H9 (cell line): Measurements from ENCODE around the gene OXCT1. TPM values are rescaled to one million over a fixed set of nuclear protein-coding genes. Genes with fewer than 3 reads are reported as not detected.

Source experiments
- DNase-seq: peaks from one replicate; pipeline ENCODE4 v3.0.0-alpha.2; 2017
- H2AFZ ChIP-seq: one replicate; pipeline ENCODE4 v1.6.1; 2013; ENCODE audit warnings: mild to moderate bottlenecking, low read length, control low read depth, moderate library complexity
- H2AK5ac ChIP-seq: 2 replicates; pipeline ENCODE4 v1.6.1; 2013; ENCODE audit warnings: low read length, control low read depth, mixed read lengths; ENCODE audit not compliant: insufficient read length
- H2BK120ac ChIP-seq: one replicate; pipeline ENCODE4 v1.6.1; 2013; ENCODE audit warnings: low read depth, mild to moderate bottlenecking, low read length, control low read depth, inconsistent platforms; ENCODE audit not compliant: poor library complexity, severe bottlenecking
- H2BK12ac ChIP-seq: 2 replicates; pipeline ENCODE4 v1.6.1; 2013; ENCODE audit warnings: low read length, control low read depth, mixed read lengths, low read depth; ENCODE audit not compliant: insufficient read length
- H2BK15ac ChIP-seq: 2 replicates; pipeline ENCODE4 v1.6.1; 2013; ENCODE audit warnings: low read depth, low read length, control low read depth
- H2BK20ac ChIP-seq: one replicate; pipeline ENCODE4 v1.6.1; 2013; ENCODE audit warnings: low read depth, mild to moderate bottlenecking, low read length, control low read depth, inconsistent platforms; ENCODE audit not compliant: poor library complexity, severe bottlenecking
- H2BK5ac ChIP-seq: 2 replicates; pipeline ENCODE4 v1.6.1; 2013; ENCODE audit warnings: low read length, control low read depth, mixed read lengths; ENCODE audit not compliant: insufficient read length
- H3K14ac ChIP-seq: 2 replicates; pipeline ENCODE4 v1.6.1; 2013; ENCODE audit warnings: low read length, control low read depth; ENCODE audit not compliant: insufficient read depth
- H3K18ac ChIP-seq: 2 replicates; pipeline ENCODE4 v1.6.1; 2013; ENCODE audit warnings: low read depth, mild to moderate bottlenecking, mixed read lengths, low read length, control low read depth; ENCODE audit not compliant: insufficient read length
- H3K23ac ChIP-seq: 2 replicates; pipeline ENCODE4 v1.6.1; 2013; ENCODE audit warnings: low read length, control low read depth, mixed read lengths, low read depth; ENCODE audit not compliant: insufficient read length
- H3K23me2 ChIP-seq: 2 replicates; pipeline ENCODE4 v1.6.1; 2013; ENCODE audit warnings: low read depth, mild to moderate bottlenecking, mixed read lengths, low read length, control low read depth; ENCODE audit not compliant: insufficient read length, poor library complexity, severe bottlenecking
- H3K27ac ChIP-seq: 2 replicates; pipeline ENCODE4 v1.5.1; 2013; ENCODE audit warnings: low read length, control low read depth, mixed read lengths, low read depth; ENCODE audit not compliant: insufficient read length
- H3K27me3 ChIP-seq: 2 replicates; pipeline ENCODE4 v1.6.1; 2013; ENCODE audit warnings: low read length, control low read depth, inconsistent platforms; ENCODE audit not compliant: insufficient read depth
- H3K4ac ChIP-seq: 2 replicates; pipeline ENCODE4 v1.6.1; 2013; ENCODE audit warnings: low read depth, mild to moderate bottlenecking, control low read depth, inconsistent platforms, low read length, moderate library complexity
- H3K4me1 ChIP-seq: 2 replicates; pipeline ENCODE4 v1.6.1; 2013; ENCODE audit warnings: low read length, control low read depth, inconsistent platforms; ENCODE audit not compliant: insufficient read depth
- H3K4me2 ChIP-seq: 2 replicates; pipeline ENCODE4 v1.6.1; 2013; ENCODE audit warnings: low read length, control low read depth, mixed read lengths; ENCODE audit not compliant: insufficient read length, insufficient read depth
- H3K56ac ChIP-seq: 2 replicates; pipeline ENCODE4 v1.6.1; 2013; ENCODE audit warnings: low read depth, mild to moderate bottlenecking, mixed read lengths, low read length, control low read depth; ENCODE audit not compliant: insufficient read length
- H3K79me1 ChIP-seq: 2 replicates; pipeline ENCODE4 v1.6.1; 2013; ENCODE audit warnings: low read depth, mild to moderate bottlenecking, moderate library complexity, low read length, control low read depth, inconsistent platforms; ENCODE audit not compliant: insufficient read depth, poor library complexity, severe bottlenecking
- H3K79me2 ChIP-seq: 2 replicates; pipeline ENCODE4 v1.6.1; 2013; ENCODE audit warnings: low read length, control low read depth, inconsistent platforms; ENCODE audit not compliant: insufficient read depth
- H3K9ac ChIP-seq: 2 replicates; pipeline ENCODE4 v1.6.1; 2013; ENCODE audit warnings: low read length, control low read depth, mixed read lengths; ENCODE audit not compliant: insufficient read length; ENCODE audit errors: extremely low read depth
- H3K9me3 ChIP-seq: one replicate; pipeline ENCODE4 v1.6.1; 2013; ENCODE audit warnings: low read depth, low read length, inconsistent platforms; ENCODE audit not compliant: control insufficient read depth
- H3T11ph ChIP-seq: one replicate; pipeline ENCODE4 v1.6.1; 2013; ENCODE audit warnings: mild to moderate bottlenecking, low read length, control low read depth, inconsistent platforms
- H4K20me1 ChIP-seq: one replicate; pipeline ENCODE4 v1.6.1; 2013; ENCODE audit not compliant: control insufficient read depth, insufficient read length, insufficient read depth
- H4K5ac ChIP-seq: 2 replicates; pipeline ENCODE4 v1.6.1; 2013; ENCODE audit warnings: low read depth, mild to moderate bottlenecking, mixed read lengths, low read length, control low read depth; ENCODE audit not compliant: insufficient read length
- H4K8ac ChIP-seq: replicated peaks from 2 replicates; pipeline ENCODE4 v1.6.1; 2013; ENCODE audit warnings: low read length, control low read depth, mixed read lengths, low read depth; ENCODE audit not compliant: insufficient read length
- H4K91ac ChIP-seq: 2 replicates; pipeline ENCODE4 v1.6.1; 2013; ENCODE audit warnings: low read depth, mild to moderate bottlenecking, moderate library complexity, mixed read lengths, low read length, control low read depth; ENCODE audit not compliant: insufficient read length
- H3K27ac Mint-ChIP-seq, 3 experiments: 2 replicates in 2 of 3; 3 replicates in 1 of 3; pipeline ENCODE4 v1.8.0; 2020 to 2021; ENCODE audit warnings: mixed read lengths in 3 of 3, mild to moderate bottlenecking in 1 of 3, moderate library complexity in 1 of 3
- H3K27me3 Mint-ChIP-seq: 2 replicates; pipeline ENCODE4 v1.8.0; 2021; ENCODE audit warnings: low read depth, mild to moderate bottlenecking, moderate library complexity, mixed read lengths
- H3K36me3 Mint-ChIP-seq, 3 experiments: 2 replicates in 2 of 3; 3 replicates in 1 of 3; pipeline ENCODE4 v1.8.0; 2020 to 2021; ENCODE audit warnings: low read depth in 3 of 3, mixed read lengths in 3 of 3; ENCODE audit not compliant: insufficient read depth in 1 of 3
- H3K4me1 Mint-ChIP-seq, 2 experiments: 2 replicates each; pipeline ENCODE4 v1.8.0; 2020; ENCODE audit warnings: mixed read lengths in 2 of 2
- H3K4me3 Mint-ChIP-seq, 2 experiments: 2 replicates in 1 of 2; 3 replicates in 1 of 2; pipeline ENCODE4 v1.8.0; 2020 to 2021; ENCODE audit warnings: mild to moderate bottlenecking in 2 of 2, mixed read lengths in 2 of 2, moderate library complexity in 1 of 2
- H3K9me3 Mint-ChIP-seq, 2 experiments: 2 replicates in 1 of 2; 3 replicates in 1 of 2; pipeline ENCODE4 v1.8.0; 2020; ENCODE audit warnings: mild to moderate bottlenecking in 2 of 2, mixed read lengths in 2 of 2, moderate library complexity in 1 of 2
- CTCF ChIP-seq: fragments of 200-600 bp; sonication (generic); conservative IDR thresholded peaks from 3 replicates; pipeline ENCODE4 v1.8.0; 2021; ENCODE audit warnings: antibody characterized with exemption, mild to moderate bottlenecking
- WGBS: extraction: QIAGEN DNeasy Blood & Tissue Kit; methylation state at CpG from one replicate; pipeline ENCODE4 v1.1.7; 2013; ENCODE audit warnings: missing lambda C conversion rate, low lambda C conversion rate, mixed read lengths; ENCODE audit not compliant: insufficient read length; ENCODE audit errors: extremely low coverage; 5-methylcytosine and 5-hydroxymethylcytosine counted together
- total RNA-seq: library from RNA; stranded (reverse); gene quantifications from 2 replicates; pipeline ENCODE4 v1.2.1, GENCODE V29; 2021

Gene OXCT1
- total RNA-seq, 1 experiment from 2014 or later: 25.6 TPM

- Histone ChIP-seq H3K4me1 (no peaks in the 10 kb centered on the region), H3K56ac (no peak overlapping the region), H3K14ac (no peak overlapping the region), H4K5ac (no peak overlapping the region), H3K27ac (no peak overlapping the region), H2BK5ac (no peak overlapping the region), H3K23ac (no peak overlapping the region), H3K27me3 (no peaks in the 10 kb centered on the region), H3K79me2 (no peaks in the 10 kb centered on the region), H3K9me3 (no peaks in the 10 kb centered on the region), H4K91ac (no peak overlapping the region), H4K8ac (no peak overlapping the region), H2AK5ac (no peak overlapping the region), H4K20me1 (no peaks in the 10 kb centered on the region), H2AFZ (no peak overlapping the region), H2BK20ac (no peak overlapping the region), H3K4ac (no peak overlapping the region), H2BK120ac (no peak overlapping the region), H3K9ac (no peak overlapping the region), H2BK15ac (no peak overlapping the region), H3T11ph (no peak overlapping the region), H2BK12ac (no peak overlapping the region), H3K79me1 (no peaks in the 10 kb centered on the region), H3K4me2 (no peak overlapping the region), H3K18ac (no peak overlapping the region), H3K23me2 (no peaks in the 10 kb centered on the region)
- no peak for TF ChIP-seq CTCF
- Mint-ChIP-seq H3K9me3 (no peaks in the 10 kb centered on the region), H3K4me1 (peaks cover 9% of the 10 kb centered on the region in 2 experiments; a peak in 3 of 4 replicates), H3K27ac (no peak overlapping the region), H3K27me3 (no peaks in the 10 kb centered on the region), H3K36me3 (peaks cover 0 to 5% (median 0%) of the 10 kb centered on the region in 3 experiments; a peak in 1 of 7 replicates), H3K4me3 (no peak overlapping the region)
- no CpG with 5 or more reads among the region's 1 CpG for WGBS
- no peak for DNase-seq
Observed at GRCh38 chr5:41755705-41756104, 114.5 kb downstream of the OXCT1 start.
